Small intestine (tissue), 7 donors: ENCODE data around the gene DAB2. TPM values are rescaled to one million over a fixed set of nuclear protein-coding genes. Genes with fewer than 3 reads are reported as not detected.
A peak's percentile ranks its signal among the peaks of the same experiment; 100 is the strongest.

Source experiments
- DNase-seq, 2 donors: peaks; one replicate each; pipeline versions ENCODE4 v3.0.0 to v3.0.0-alpha.2; 2013
- FAIRE-seq: peaks from 2 replicates; lab custom pipeline; 2012; peaks lifted over from hg19 to GRCh38; lab: Jason Lieb, UNC
- H3K27ac ChIP-seq, 3 donors: one replicate each; pipeline ENCODE4 v1.5.1; 2013; ENCODE audit warnings: low read length in 2 of 3, mild to moderate bottlenecking in 2 of 3, control low read depth in 1 of 3, inconsistent platforms in 1 of 3, low read depth in 1 of 3, moderate library complexity in 1 of 3
- H3K27me3 ChIP-seq, 3 donors: one replicate each; pipeline ENCODE4 v1.6.1; 2013; ENCODE audit warnings: low read length in 3 of 3, inconsistent platforms in 1 of 3; ENCODE audit not compliant: control insufficient read depth in 3 of 3, insufficient read depth in 3 of 3
- H3K36me3 ChIP-seq, 3 donors: one replicate each; pipeline ENCODE4 v1.6.1; 2013; ENCODE audit warnings: low read length in 3 of 3, inconsistent platforms in 1 of 3, low read depth in 1 of 3, mild to moderate bottlenecking in 1 of 3, moderate library complexity in 1 of 3; ENCODE audit not compliant: control insufficient read depth in 3 of 3, insufficient read depth in 2 of 3
- H3K4me1 ChIP-seq, 3 donors: one replicate each; pipeline ENCODE4 v1.6.1; 2013; ENCODE audit warnings: low read length in 2 of 3, inconsistent platforms in 1 of 3, low read depth in 1 of 3, mild to moderate bottlenecking in 1 of 3, moderate library complexity in 1 of 3; ENCODE audit not compliant: control insufficient read depth in 3 of 3, insufficient read depth in 2 of 3
- H3K4me3 ChIP-seq, 3 donors: one replicate each; pipeline ENCODE4 v1.5.1; 2013; ENCODE audit warnings: low read length in 3 of 3, control low read depth in 1 of 3, inconsistent platforms in 1 of 3, low read depth in 1 of 3, mild to moderate bottlenecking in 1 of 3, moderate library complexity in 1 of 3
- H3K9me3 ChIP-seq, 2 donors: one replicate each; pipeline ENCODE4 v1.6.1; 2013; ENCODE audit warnings: low read depth in 1 of 2, low read length in 1 of 2; ENCODE audit not compliant: control insufficient read depth in 2 of 2, insufficient read depth in 1 of 2
- WGBS, 3 donors: extraction: QIAGEN DNeasy Blood & Tissue Kit; methylation state at CpG; one replicate each; pipeline ENCODE4 v1.1.7; 2013; 5-methylcytosine and 5-hydroxymethylcytosine counted together
- polyA plus RNA-seq, 4 donors: library from polyadenylated mRNA; stranded (reverse) in 3 of 4; unstranded in 1 of 4; fragments of 200-250 nt in 3 of 4; fragments of 120-200 nt in 1 of 4; gene quantifications; one replicate each; pipeline versions ENCODE4 v1.2.1 to v1.2.3, GENCODE V29; 2013
- donor health status: healthy with polysubstance abuse.
- donor health status: control.
- donor health status: control.
- donor health status: Bipolar disorder and iron deficiency.
- donor health status: healthy.

Gene DAB2
- polyA plus RNA-seq, 4 donors, result 1.1 to 201 (median 9.9) TPM

GRCh38 chr5:39432696-39433530, 8.1 kb upstream of the DAB2 start:
- H3K4me3 ChIP-seq, result no peak overlapping the region
- FAIRE-seq (no peak), DNase-seq (peak in 1 of 2 donors; percentile 73)

GRCh38 chr5:39430461-39430860, 5.7 kb upstream of the DAB2 start:
- WGBS, 3 donors, result 44 to 84% (median 71%) methylated on average over 2 of the region's 2 CpGs
- H3K27ac ChIP-seq, result no peak overlapping the region
- peaks cover 0 to 52% (median 0%) of the 10 kb centered on the region in 3 donors for H3K4me1 ChIP-seq
- no peaks in the 10 kb centered on the region for H3K27me3 ChIP-seq
- FAIRE-seq (no peak), DNase-seq (no peak)
- H3K9me3 ChIP-seq, result no peaks in the 10 kb centered on the region
- no peak overlapping the region for H3K4me3 ChIP-seq
- no peaks in the 10 kb centered on the region for H3K36me3 ChIP-seq

More at GRCh38 chr5:39432696-39433530, 8.1 kb upstream of the DAB2 start:
- H3K27ac ChIP-seq, result peak overlapping the region in 2 of 3 donors; percentile 11 to 91
- H3K4me1 ChIP-seq, result peaks cover 0 to 39% (median 3%) of the 10 kb centered on the region in 3 donors
- WGBS, 3 donors, result 42 to 70% (median 46%) methylated on average over 12 of the region's 12 CpGs
- H3K27me3 ChIP-seq, result no peaks in the 10 kb centered on the region
- no peaks in the 10 kb centered on the region for H3K9me3 ChIP-seq
- H3K36me3 ChIP-seq, result no peaks in the 10 kb centered on the region

GRCh38 chr5:39428640-39429039, 3.9 kb upstream of the DAB2 start:
- Histone ChIP-seq H3K27ac (no peak overlapping the region), H3K9me3 (no peaks in the 10 kb centered on the region), H3K4me1 (peaks cover 0 to 44% (median 0%) of the 10 kb centered on the region in 3 donors), H3K27me3 (peaks cover 0 to 2% (median 0%) of the 10 kb centered on the region in 3 donors), H3K4me3 (no peak overlapping the region), H3K36me3 (no peaks in the 10 kb centered on the region)
- 66 to 87% (median 75%) methylated on average over 4 of the region's 4 CpGs for WGBS, 3 donors
- no peak for FAIRE-seq
- DNase-seq, result no peak

GRCh38 chr5:39427633-39428032, 2.9 kb upstream of the DAB2 start:
- peaks cover 0 to 38% (median 0%) of the 10 kb centered on the region in 3 donors for H3K4me1 ChIP-seq
- no peak for FAIRE-seq
- H3K9me3 ChIP-seq, result no peaks in the 10 kb centered on the region
- no peaks in the 10 kb centered on the region for H3K36me3 ChIP-seq
- H3K27me3 ChIP-seq, result peaks cover 0 to 2% (median 0%) of the 10 kb centered on the region in 3 donors
- no peak for DNase-seq
- peak overlapping the region in 1 of 3 donors; percentile 43 for H3K27ac ChIP-seq
- no peak overlapping the region for H3K4me3 ChIP-seq

- Histone ChIP-seq H3K36me3 (no peaks in the 10 kb centered on the region), H3K9me3 (no peaks in the 10 kb centered on the region), H3K4me3 (no peak overlapping the region), H3K4me1 (peaks cover 0 to 38% (median 0%) of the 10 kb centered on the region in 3 donors), H3K27ac (peak overlapping the region in 1 of 3 donors; percentile 43), H3K27me3 (peaks cover 0 to 2% (median 0%) of the 10 kb centered on the region in 3 donors)
- DNase-seq (peak in 1 of 2 donors; percentile 55), FAIRE-seq (no peak)
- WGBS, 3 donors, result 49 to 63% (median 54%) methylated on average over 3 of the region's 3 CpGs
Measured at GRCh38 chr5:39427229-39427628, 2.4 kb upstream of the DAB2 start.

- peaks cover 0 to 2% (median 0%) of the 10 kb centered on the region in 3 donors for H3K27me3 ChIP-seq
- 28 to 55% (median 39%) methylated on average over 3 of the region's 3 CpGs for WGBS, 3 donors
- H3K36me3 ChIP-seq, result no peaks in the 10 kb centered on the region
- H3K9me3 ChIP-seq, result no peaks in the 10 kb centered on the region
- DNase-seq (no peak), FAIRE-seq (no peak)
- H3K4me3 ChIP-seq, result no peak overlapping the region
- peak overlapping the region in 1 of 3 donors; percentile 20 for H3K27ac ChIP-seq
- peaks cover 0 to 40% (median 0%) of the 10 kb centered on the region in 3 donors for H3K4me1 ChIP-seq
Measured at GRCh38 chr5:39426746-39427105, 1.9 kb upstream of the DAB2 start.

GRCh38 chr5:39426051-39426745, 1.4 kb upstream of the DAB2 start:
- H3K27ac ChIP-seq, result peak overlapping the region in 1 of 3 donors; percentile 25
- H3K4me3 ChIP-seq, result no peak overlapping the region
- 62 to 79% (median 72%) methylated on average over 7 of the region's 7 CpGs for WGBS, 3 donors
- no peak for DNase-seq
- no peaks in the 10 kb centered on the region for H3K9me3 ChIP-seq
- no peaks in the 10 kb centered on the region for H3K36me3 ChIP-seq
- peaks cover 0 to 2% (median 0%) of the 10 kb centered on the region in 3 donors for H3K27me3 ChIP-seq
- FAIRE-seq, result no peak
- H3K4me1 ChIP-seq, result peaks cover 0 to 42% (median 0%) of the 10 kb centered on the region in 3 donors

- Histone ChIP-seq H3K27ac (peak overlapping the region in 2 of 3 donors; percentile 90 to 92), H3K27me3 (peaks cover 0 to 2% (median 0%) of the 10 kb centered on the region in 3 donors), H3K36me3 (no peaks in the 10 kb centered on the region), H3K4me3 (peak overlapping the region in 1 of 3 donors; percentile 77), H3K4me1 (peaks cover 0 to 43% (median 0%) of the 10 kb centered on the region in 3 donors), H3K9me3 (no peaks in the 10 kb centered on the region)
- no peak for FAIRE-seq
- 69 to 97% (median 84%) methylated on average over 2 of the region's 2 CpGs for WGBS, 3 donors
- DNase-seq, result peak in 1 of 2 donors; percentile 49
Measured at GRCh38 chr5:39423331-39423751, 1.4 kb downstream of the DAB2 start.
